HepG2 (cell line): ENCODE measurements around the gene TADA1.

ENCODE experiments used
- MXI1 ChIP-seq: IDR thresholded peaks from 3 replicates; pipeline ENCODE4 v1.6.1; 2012; ENCODE audit warnings: low read depth, low read length, inconsistent platforms, borderline replicate concordance
- TF ChIP-seq, protein P1 (sequence below): sonication (generic); formaldehyde crosslinking; IDR thresholded peaks from 2 replicates; pipeline ENCODE4 v1.5.0; 2020; ENCODE audit warnings: mild to moderate bottlenecking, missing genetic modification reagents, moderate library complexity
- TF ChIP-seq, protein P2 (sequence below): sonication (generic); formaldehyde crosslinking; IDR thresholded peaks from 2 replicates; pipeline ENCODE4 v1.4.0; 2020; ENCODE audit warnings: missing genetic modification reagents, mild to moderate bottlenecking, borderline replicate concordance

DNA sequence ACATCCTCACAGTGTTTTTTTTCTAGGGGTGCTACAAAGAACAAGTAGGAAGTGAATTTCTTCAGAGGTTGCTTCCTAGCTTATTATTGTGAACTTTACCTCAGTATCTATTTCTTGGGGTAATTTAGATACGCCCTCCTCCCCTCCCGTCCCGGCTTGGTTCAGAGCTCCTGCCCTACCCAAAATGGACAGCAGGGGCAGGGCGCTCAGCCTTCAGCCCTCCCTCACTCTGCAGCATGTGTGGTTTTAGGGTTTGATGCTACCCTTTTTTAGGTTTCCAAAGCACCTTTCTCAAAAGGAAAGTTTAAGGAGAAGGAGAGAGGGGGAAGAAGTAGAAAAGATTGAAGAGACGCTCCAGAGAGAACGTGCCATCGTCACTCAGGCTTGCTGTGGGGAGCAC, 53.7 kb downstream of the TADA1 start:
- TF ChIP-seq MXI1: no peak
- TF ChIP-seq, protein P1, sequence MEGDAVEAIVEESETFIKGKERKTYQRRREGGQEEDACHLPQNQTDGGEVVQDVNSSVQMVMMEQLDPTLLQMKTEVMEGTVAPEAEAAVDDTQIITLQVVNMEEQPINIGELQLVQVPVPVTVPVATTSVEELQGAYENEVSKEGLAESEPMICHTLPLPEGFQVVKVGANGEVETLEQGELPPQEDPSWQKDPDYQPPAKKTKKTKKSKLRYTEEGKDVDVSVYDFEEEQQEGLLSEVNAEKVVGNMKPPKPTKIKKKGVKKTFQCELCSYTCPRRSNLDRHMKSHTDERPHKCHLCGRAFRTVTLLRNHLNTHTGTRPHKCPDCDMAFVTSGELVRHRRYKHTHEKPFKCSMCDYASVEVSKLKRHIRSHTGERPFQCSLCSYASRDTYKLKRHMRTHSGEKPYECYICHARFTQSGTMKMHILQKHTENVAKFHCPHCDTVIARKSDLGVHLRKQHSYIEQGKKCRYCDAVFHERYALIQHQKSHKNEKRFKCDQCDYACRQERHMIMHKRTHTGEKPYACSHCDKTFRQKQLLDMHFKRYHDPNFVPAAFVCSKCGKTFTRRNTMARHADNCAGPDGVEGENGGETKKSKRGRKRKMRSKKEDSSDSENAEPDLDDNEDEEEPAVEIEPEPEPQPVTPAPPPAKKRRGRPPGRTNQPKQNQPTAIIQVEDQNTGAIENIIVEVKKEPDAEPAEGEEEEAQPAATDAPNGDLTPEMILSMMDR (CRISPR knock-in tag): no peak
- TF ChIP-seq, protein P2, sequence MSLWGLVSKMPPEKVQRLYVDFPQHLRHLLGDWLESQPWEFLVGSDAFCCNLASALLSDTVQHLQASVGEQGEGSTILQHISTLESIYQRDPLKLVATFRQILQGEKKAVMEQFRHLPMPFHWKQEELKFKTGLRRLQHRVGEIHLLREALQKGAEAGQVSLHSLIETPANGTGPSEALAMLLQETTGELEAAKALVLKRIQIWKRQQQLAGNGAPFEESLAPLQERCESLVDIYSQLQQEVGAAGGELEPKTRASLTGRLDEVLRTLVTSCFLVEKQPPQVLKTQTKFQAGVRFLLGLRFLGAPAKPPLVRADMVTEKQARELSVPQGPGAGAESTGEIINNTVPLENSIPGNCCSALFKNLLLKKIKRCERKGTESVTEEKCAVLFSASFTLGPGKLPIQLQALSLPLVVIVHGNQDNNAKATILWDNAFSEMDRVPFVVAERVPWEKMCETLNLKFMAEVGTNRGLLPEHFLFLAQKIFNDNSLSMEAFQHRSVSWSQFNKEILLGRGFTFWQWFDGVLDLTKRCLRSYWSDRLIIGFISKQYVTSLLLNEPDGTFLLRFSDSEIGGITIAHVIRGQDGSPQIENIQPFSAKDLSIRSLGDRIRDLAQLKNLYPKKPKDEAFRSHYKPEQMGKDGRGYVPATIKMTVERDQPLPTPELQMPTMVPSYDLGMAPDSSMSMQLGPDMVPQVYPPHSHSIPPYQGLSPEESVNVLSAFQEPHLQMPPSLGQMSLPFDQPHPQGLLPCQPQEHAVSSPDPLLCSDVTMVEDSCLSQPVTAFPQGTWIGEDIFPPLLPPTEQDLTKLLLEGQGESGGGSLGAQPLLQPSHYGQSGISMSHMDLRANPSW (CRISPR knock-in tag): no peak
